Endothelial cell of umbilical vein (primary cell): ENCODE measurements around the gene METTL8. TPM values are rescaled to one million over a fixed set of nuclear protein-coding genes. Genes with fewer than 3 reads are reported as not detected.
A peak's percentile ranks its signal among the peaks of the same experiment; 100 is the strongest.

Experiments
- BruUV-seq: library from RNA; stranded (reverse); fragments of 400-500 nt; replicated peaks from 2 replicates; lab custom pipeline; 2021; lab: Mats Ljungman, UMichigan
- CTCF ChIA-PET: fragments of 300-600, 350-600 bp; sonication (Branson Sonifier 250); formaldehyde crosslinking; loops from one replicate; lab custom pipeline; 2021; ENCODE audit warnings: antibody characterized with exemption, inconsistent platforms; lab: Charles Lee
- POLR2A ChIA-PET: fragments of 300-600, 350-600 bp; sonication (Branson Sonifier 250); formaldehyde crosslinking; loops from one replicate; lab custom pipeline; 2021; ENCODE audit warnings: antibody characterized with exemption, inconsistent platforms; lab: Charles Lee
- DNase-seq: peaks from one replicate; pipeline ENCODE4 v3.0.0-alpha.2; 2011; ENCODE audit warnings: low read depth, low spot score
- FAIRE-seq: peaks from 2 replicates; lab custom pipeline; 2011; peaks lifted over from hg19 to GRCh38; lab: Jason Lieb, UNC
- H2AFZ ChIP-seq: 2 replicates; pipeline ENCODE4 v1.6.0; 2012; ENCODE audit warnings: low read depth, low read length, control low read depth, inconsistent platforms
- H3K27ac ChIP-seq: 2 replicates; pipeline ENCODE4 v1.5.1; 2011; ENCODE audit warnings: low read depth, mild to moderate bottlenecking, control low read depth, low read length, moderate library complexity; ENCODE audit not compliant: insufficient read depth
- H3K27me3 ChIP-seq, 2 experiments: 2 replicates each; pipeline versions ENCODE4 v1.6.0 to v1.6.1; 2011; ENCODE audit warnings: low read length in 2 of 2, mixed read lengths in 1 of 2; ENCODE audit not compliant: control insufficient read depth in 2 of 2, insufficient read depth in 2 of 2
- H3K36me3 ChIP-seq, 2 experiments: 2 replicates in 1 of 2; 3 replicates in 1 of 2; pipeline ENCODE4 v1.5.1; 2011; ENCODE audit warnings: low read length in 2 of 2, mild to moderate bottlenecking in 1 of 2, moderate library complexity in 1 of 2; ENCODE audit not compliant: control insufficient read depth in 2 of 2, insufficient read depth in 2 of 2; ENCODE audit errors: extremely low read depth in 1 of 2
- H3K4me1 ChIP-seq: 3 replicates; pipeline ENCODE4 v1.5.1; 2011; ENCODE audit warnings: mild to moderate bottlenecking, low read length; ENCODE audit not compliant: control insufficient read depth, insufficient read depth; ENCODE audit errors: extremely low read depth
- H3K4me2 ChIP-seq: 2 replicates; pipeline ENCODE4 v1.6.1; 2011; ENCODE audit warnings: low read length, control low read depth, mixed read lengths; ENCODE audit not compliant: insufficient read depth
- H3K4me3 ChIP-seq, 3 experiments: fragments of 200-600 bp in 1 of 3; sonication (generic), shearing (Covaris generic) in 1 of 3; replicated peaks in 1 of 3; 2 replicates each; pipeline ENCODE4 v1.5.1; 2011 to 2016; ENCODE audit warnings: control low read depth in 3 of 3, low read length in 3 of 3, mild to moderate bottlenecking in 2 of 3, inconsistent platforms in 1 of 3, low read depth in 1 of 3, moderate library complexity in 1 of 3; ENCODE audit not compliant: insufficient read depth in 1 of 3
- H3K79me2 ChIP-seq: 2 replicates; pipeline ENCODE4 v1.6.0; 2012; ENCODE audit warnings: low read length, inconsistent platforms; ENCODE audit not compliant: control insufficient read depth, insufficient read depth
- H3K9ac ChIP-seq: replicated peaks from 2 replicates; pipeline ENCODE3; 2011; ENCODE audit warnings: low read length, control low read depth; ENCODE audit not compliant: insufficient read depth; ENCODE audit errors: extremely low read depth
- H3K9me1 ChIP-seq: replicated peaks from 3 replicates; pipeline ENCODE4 v1.6.0; 2011; ENCODE audit warnings: mild to moderate bottlenecking, low read length; ENCODE audit not compliant: control insufficient read depth, insufficient read depth; ENCODE audit errors: extremely low read depth
- H3K9me3 ChIP-seq: replicated peaks from 2 replicates; pipeline ENCODE4 v1.5.1; 2012; ENCODE audit warnings: low read length, inconsistent platforms; ENCODE audit not compliant: control insufficient read depth, insufficient read depth
- H4K20me1 ChIP-seq: replicated peaks from 2 replicates; pipeline ENCODE3; 2011; ENCODE audit warnings: mild to moderate bottlenecking, low read length; ENCODE audit not compliant: control insufficient read depth, insufficient read depth; ENCODE audit errors: extremely low read depth
- EZH2 ChIP-seq: IDR thresholded peaks from 2 replicates; pipeline ENCODE4 v1.6.1; 2012; ENCODE audit warnings: borderline replicate concordance, low read depth, mild to moderate bottlenecking, moderate library complexity, low read length, inconsistent platforms; ENCODE audit not compliant: severe bottlenecking
- FOS ChIP-seq: IDR thresholded peaks from 2 replicates; pipeline ENCODE4 v1.6.1; 2011; ENCODE audit warnings: mild to moderate bottlenecking, low read length, moderate library complexity, borderline replicate concordance; ENCODE audit not compliant: insufficient read depth
- JUN ChIP-seq: IDR thresholded peaks from 2 replicates; pipeline ENCODE4 v1.6.1; 2011; ENCODE audit warnings: borderline replicate concordance, low read depth; ENCODE audit not compliant: insufficient read length, insufficient read depth
- MYC ChIP-seq: IDR thresholded peaks from one replicate; pipeline ENCODE4 v1.6.1; 2011; ENCODE audit warnings: mild to moderate bottlenecking, low read depth, low read length
- dilution Hi-C: fragments of 300-500 bp; cut with MboI; formaldehyde crosslinking; loops from one replicate; pipeline ENCODE4 v1.15.0; 2019; ENCODE audit warnings: low sequenced_read_pairs; ENCODE audit not compliant: extremely low pct_ligation_motif_present
- intact Hi-C: fragments of 100-400 bp; cut with micrococcal nuclease; formaldehyde crosslinking; loops from one replicate; pipeline ENCODE4 v1.10.0; 2022
- polyA plus RNA-seq, 4 experiments: library from polyadenylated mRNA; depleted of rRNA in 3 of 4; stranded (reverse) in 3 of 4; unstranded in 1 of 4; fragments of >200 nt; gene quantifications; 2 replicates each; pipeline versions ENCODE4 v1.2.1 to v1.2.3, GENCODE V29; 2011 to 2012; ENCODE audit warnings: missing spikeins in 1 of 4
- total RNA-seq: library from RNA; stranded (reverse); gene quantifications from 2 replicates; pipeline ENCODE4 v1.2.3, GENCODE V29; 2021
- TF ChIP-seq, protein P1 (sequence below), 2 donors: IDR thresholded peaks; 1 replicate in 1 of 2; 2 replicates in 1 of 2; pipeline ENCODE4 v1.5.1; 2011; ENCODE audit warnings: low read length in 2 of 2, mild to moderate bottlenecking in 2 of 2, moderate library complexity in 2 of 2, control low read depth in 1 of 2, inconsistent platforms in 1 of 2, low read depth in 1 of 2; ENCODE audit not compliant: insufficient read depth in 1 of 2; ENCODE audit errors: extremely low read depth in 1 of 2

The METTL8 gene
- total and polyA plus RNA-seq, 2 donors (not counting 3 experiments of a cell fraction or from before 2014, with no cell fraction given) = 7.0 to 20.2 TPM

GRCh38 chr2:171325886-171326585 lies 107.8 kb downstream of the METTL8 start:
- Histone ChIP-seq H3K4me2 (no peak overlapping the region), H3K79me2 (no peaks in the 10 kb centered on the region), H3K9me3 (no peaks in the 10 kb centered on the region), H4K20me1 (no peaks in the 10 kb centered on the region), H2AFZ (no peak overlapping the region), H3K9me1 (no peaks in the 10 kb centered on the region), H3K36me3 (no peaks in the 10 kb centered on the region), H3K9ac (no peak overlapping the region), H3K4me1 (no peaks in the 10 kb centered on the region), H3K4me3 (no peak overlapping the region), H3K27ac (no peak overlapping the region), H3K27me3 (no peaks in the 10 kb centered on the region)
- no TSS peak for BruUV-seq
- CTCF ChIA-PET = interaction anchor here (1.8 kb wide), 1 partner anchor 90 kb away, joined by 6 read pairs; no protein-coding TSS in a partner anchor
- DNase-seq (peak; percentile 26), FAIRE-seq (no peak)
- intact Hi-C loops (no loop called here), dilution Hi-C loops (no loop called here)
- POLR2A ChIA-PET = no interaction called here
- TF ChIP-seq EZH2 (no peak), MYC (no peak), JUN (no peak), FOS (no peak)
- TF ChIP-seq, protein P1, sequence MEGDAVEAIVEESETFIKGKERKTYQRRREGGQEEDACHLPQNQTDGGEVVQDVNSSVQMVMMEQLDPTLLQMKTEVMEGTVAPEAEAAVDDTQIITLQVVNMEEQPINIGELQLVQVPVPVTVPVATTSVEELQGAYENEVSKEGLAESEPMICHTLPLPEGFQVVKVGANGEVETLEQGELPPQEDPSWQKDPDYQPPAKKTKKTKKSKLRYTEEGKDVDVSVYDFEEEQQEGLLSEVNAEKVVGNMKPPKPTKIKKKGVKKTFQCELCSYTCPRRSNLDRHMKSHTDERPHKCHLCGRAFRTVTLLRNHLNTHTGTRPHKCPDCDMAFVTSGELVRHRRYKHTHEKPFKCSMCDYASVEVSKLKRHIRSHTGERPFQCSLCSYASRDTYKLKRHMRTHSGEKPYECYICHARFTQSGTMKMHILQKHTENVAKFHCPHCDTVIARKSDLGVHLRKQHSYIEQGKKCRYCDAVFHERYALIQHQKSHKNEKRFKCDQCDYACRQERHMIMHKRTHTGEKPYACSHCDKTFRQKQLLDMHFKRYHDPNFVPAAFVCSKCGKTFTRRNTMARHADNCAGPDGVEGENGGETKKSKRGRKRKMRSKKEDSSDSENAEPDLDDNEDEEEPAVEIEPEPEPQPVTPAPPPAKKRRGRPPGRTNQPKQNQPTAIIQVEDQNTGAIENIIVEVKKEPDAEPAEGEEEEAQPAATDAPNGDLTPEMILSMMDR (IDR thresholded peaks at IDR 0.05; ENCODE audit: extremely low read depth in 1 of 2, insufficient read depth in 1 of 2, low read depth in 1 of 2, low read length in 2 of 2) = no peak
